Natural killer cell treated with Interleukin-12 subunit alpha and Interleukin-12 subunit beta and Interleukin-15 and Interleukin-18, amount 100 ng/mL, for 72 hours (primary cell): ENCODE measurements around the gene OR6V1. TPM values are rescaled to one million over a fixed set of nuclear protein-coding genes. Genes with fewer than 3 reads are reported as not detected.
"Not testable (repeated sequence)": the region's sequence is repeated elsewhere in the genome, so short reads cannot be mapped to it uniquely, and the experiment has no call there.

Experiments used
- ATAC-seq, 2 donors: fragments of 150-1000 bp; cut with Tn5 transposase in 1 of 2; sonication (Bioruptor Pico), chemical (Tn5 transposase) in 1 of 2; 2 replicates each; pipeline ENCODE4 v1.10.0; 2021
- DNase-seq: peaks from one replicate; pipeline ENCODE4 v3.0.0; 2022; ENCODE audit warnings: low spot score
- H3K27ac Mint-ChIP-seq, 2 donors: 1 replicate in 1 of 2; 2 replicates in 1 of 2; pipeline ENCODE4 v1.8.0; 2022; ENCODE audit warnings: mixed read lengths in 2 of 2, mild to moderate bottlenecking in 1 of 2, moderate library complexity in 1 of 2
- H3K27me3 Mint-ChIP-seq, 2 donors: 1 replicate in 1 of 2; 2 replicates in 1 of 2; pipeline ENCODE4 v1.8.0; 2022; ENCODE audit warnings: mixed read lengths in 2 of 2
- H3K36me3 Mint-ChIP-seq: one replicate; pipeline ENCODE4 v1.8.0; 2022; ENCODE audit warnings: mixed read lengths
- H3K4me1 Mint-ChIP-seq, 2 donors: 1 replicate in 1 of 2; 2 replicates in 1 of 2; pipeline ENCODE4 v1.8.0; 2022; ENCODE audit warnings: low read depth in 2 of 2, mixed read lengths in 2 of 2, mild to moderate bottlenecking in 1 of 2
- H3K4me3 Mint-ChIP-seq: one replicate; pipeline ENCODE4 v1.8.0; 2022; ENCODE audit warnings: mixed read lengths
- H3K9me3 Mint-ChIP-seq: 2 replicates; pipeline ENCODE4 v1.8.0; 2022; ENCODE audit warnings: mixed read lengths
- total RNA-seq, 2 donors: library from RNA; stranded (reverse); gene quantifications; one replicate each; pipeline ENCODE4 v1.2.3, GENCODE V29; 2022

Gene OR6V1
- total RNA-seq, 2 donors from 2014 or later = not detected

GRCh38 chr7:143050931-143051330 lies 1.2 kb upstream of the OR6V1 start:
- Mint-ChIP-seq H3K9me3 (no peaks in the 10 kb centered on the region), H3K4me3 (no peak overlapping the region), H3K27ac (no peak overlapping the region), H3K27me3 (peaks cover 22 to 39% of the 10 kb centered on the region in 2 donors), H3K36me3 (no peaks in the 10 kb centered on the region), H3K4me1 (no peaks in the 10 kb centered on the region)
- DNase-seq (no peak), ATAC-seq (no peak)

- H3K27me3 Mint-ChIP-seq = peaks cover 14 to 24% of the 10 kb centered on the region in 2 donors
- H3K4me3 Mint-ChIP-seq = no peak overlapping the region
- ATAC-seq (no peak), DNase-seq (no peak)
- H3K27ac Mint-ChIP-seq = no peak overlapping the region
- no peaks in the 10 kb centered on the region for H3K4me1 Mint-ChIP-seq
- no peaks in the 10 kb centered on the region for H3K9me3 Mint-ChIP-seq
- no peaks in the 10 kb centered on the region for H3K36me3 Mint-ChIP-seq
Measured at GRCh38 chr7:143054621-143055020, 2.5 kb downstream of the OR6V1 start.

GRCh38 chr7:143055754-143056153 lies 3.6 kb downstream of the OR6V1 start:
- Mint-ChIP-seq H3K4me3 (no peak overlapping the region), H3K4me1 (no peaks in the 10 kb centered on the region), H3K36me3 (no peaks in the 10 kb centered on the region), H3K27ac (no peak overlapping the region), H3K9me3 (no peaks in the 10 kb centered on the region), H3K27me3 (peaks cover 14 to 24% of the 10 kb centered on the region in 2 donors)
- no peak for ATAC-seq
- no peak for DNase-seq

GRCh38 chr7:143063741-143064140 lies 11.6 kb downstream of the OR6V1 start:
- no peak overlapping the region for H3K4me3 Mint-ChIP-seq
- no peaks in the 10 kb centered on the region for H3K4me1 Mint-ChIP-seq

GRCh38 chr7:143068446-143068845 lies 16.3 kb downstream of the OR6V1 start:
- no peaks in the 10 kb centered on the region for H3K36me3 Mint-ChIP-seq

More at GRCh38 chr7:143063741-143064140, 11.6 kb downstream of the OR6V1 start:
- Mint-ChIP-seq H3K27ac (no peak overlapping the region), H3K9me3 (no peaks in the 10 kb centered on the region), H3K36me3 (no peaks in the 10 kb centered on the region), H3K27me3 (peaks cover 11 to 27% of the 10 kb centered on the region in 2 donors)
- ATAC-seq (no peak), DNase-seq (no peak)

GRCh38 chr7:143069912-143070500 lies 17.9 kb downstream of the OR6V1 start:
- H3K36me3 Mint-ChIP-seq = no peaks in the 10 kb centered on the region
- H3K27ac Mint-ChIP-seq = no peak overlapping the region
- DNase-seq = no peak
- H3K4me3 Mint-ChIP-seq = no peak overlapping the region
- ATAC-seq = peak in 1 of 2 donors; percentile 36
- H3K27me3 Mint-ChIP-seq = peaks cover 16 to 36% of the 10 kb centered on the region in 2 donors
- no peaks in the 10 kb centered on the region for H3K4me1 Mint-ChIP-seq
- no peaks in the 10 kb centered on the region for H3K9me3 Mint-ChIP-seq

More at GRCh38 chr7:143068446-143068845, 16.3 kb downstream of the OR6V1 start:
- no peak overlapping the region for H3K27ac Mint-ChIP-seq
- ATAC-seq (peak in 1 of 2 donors; percentile 37), DNase-seq (no peak)
- H3K4me1 Mint-ChIP-seq = no peaks in the 10 kb centered on the region
- no peaks in the 10 kb centered on the region for H3K9me3 Mint-ChIP-seq
- peaks cover 12 to 39% of the 10 kb centered on the region in 2 donors for H3K27me3 Mint-ChIP-seq
- H3K4me3 Mint-ChIP-seq = no peak overlapping the region

GRCh38 chr7:143073556-143073955 lies 21.4 kb downstream of the OR6V1 start:
- no peak for DNase-seq
- Mint-ChIP-seq H3K36me3 (no peaks in the 10 kb centered on the region), H3K27me3 (peaks cover 20 to 37% of the 10 kb centered on the region in 2 donors), H3K4me3 (no peak overlapping the region), H3K27ac (no peak overlapping the region), H3K4me1 (no peaks in the 10 kb centered on the region), H3K9me3 (no peaks in the 10 kb centered on the region)
- ATAC-seq = no peak

- no peak overlapping the region for H3K4me3 Mint-ChIP-seq
- ATAC-seq (no peak), DNase-seq (no peak)
- no peak overlapping the region for H3K27ac Mint-ChIP-seq
- H3K36me3 Mint-ChIP-seq = no peaks in the 10 kb centered on the region
- no peaks in the 10 kb centered on the region for H3K4me1 Mint-ChIP-seq
- peaks cover 20 to 38% of the 10 kb centered on the region in 2 donors for H3K27me3 Mint-ChIP-seq
- H3K9me3 Mint-ChIP-seq = no peaks in the 10 kb centered on the region
Measured at GRCh38 chr7:143074141-143074540, 22.0 kb downstream of the OR6V1 start.

GRCh38 chr7:143085109-143085508 lies 33.0 kb downstream of the OR6V1 start:
- ATAC-seq (no peak), DNase-seq (no peak)
- H3K27ac Mint-ChIP-seq = no peak overlapping the region
- peaks cover 12 to 45% of the 10 kb centered on the region in 2 donors for H3K27me3 Mint-ChIP-seq
- peaks cover 7% of the 10 kb centered on the region for H3K9me3 Mint-ChIP-seq
- H3K4me3 Mint-ChIP-seq = no peak overlapping the region
- no peaks in the 10 kb centered on the region for H3K4me1 Mint-ChIP-seq
- H3K36me3 Mint-ChIP-seq = peaks cover 4% of the 10 kb centered on the region

- not testable (repeated sequence) for H3K4me3 Mint-ChIP-seq, ATAC-seq, H3K4me1 Mint-ChIP-seq, H3K9me3 Mint-ChIP-seq, H3K36me3 Mint-ChIP-seq, DNase-seq, H3K27ac Mint-ChIP-seq
- H3K27me3 Mint-ChIP-seq = peaks cover 12 to 47% of the 10 kb centered on the region in 2 donors
Measured at GRCh38 chr7:143085610-143086009, 33.5 kb downstream of the OR6V1 start.

GRCh38 chr7:143088549-143089231 lies 36.5 kb downstream of the OR6V1 start:
- not testable (repeated sequence) for ATAC-seq, H3K4me1 Mint-ChIP-seq, H3K27ac Mint-ChIP-seq, DNase-seq, H3K9me3 Mint-ChIP-seq, H3K36me3 Mint-ChIP-seq, H3K4me3 Mint-ChIP-seq
- peaks cover 5 to 41% of the 10 kb centered on the region in 2 donors for H3K27me3 Mint-ChIP-seq

- H3K9me3 Mint-ChIP-seq = peaks cover 8% of the 10 kb centered on the region
- ATAC-seq = no peak
- no peak overlapping the region for H3K27ac Mint-ChIP-seq
- no peak overlapping the region for H3K4me3 Mint-ChIP-seq
- no peak for DNase-seq
- no peaks in the 10 kb centered on the region for H3K4me1 Mint-ChIP-seq
- peaks cover 5% of the 10 kb centered on the region for H3K36me3 Mint-ChIP-seq
- peaks cover 0 to 3% of the 10 kb centered on the region in 2 donors for H3K27me3 Mint-ChIP-seq
Measured at GRCh38 chr7:143096146-143096545, 44.0 kb downstream of the OR6V1 start.

- not testable (repeated sequence) for DNase-seq, H3K4me1 Mint-ChIP-seq, H3K9me3 Mint-ChIP-seq, ATAC-seq, H3K27me3 Mint-ChIP-seq, H3K36me3 Mint-ChIP-seq, H3K27ac Mint-ChIP-seq, H3K4me3 Mint-ChIP-seq
Measured at GRCh38 chr7:143099579-143099978, 47.4 kb downstream of the OR6V1 start.
